Keratinocyte (primary cell): ENCODE results near the gene JAZF1. TPM values are rescaled to one million over a fixed set of nuclear protein-coding genes. Genes with fewer than 3 reads are reported as not detected.
"Not testable (repeated sequence)": the region's sequence is repeated elsewhere in the genome, so short reads cannot be mapped to it uniquely, and the experiment has no call there.

Experiments
- DNase-seq: peaks from one replicate; pipeline ENCODE4 v3.0.0-alpha.2; 2011; ENCODE audit warnings: low read depth, missing footprints, low spot score
- FAIRE-seq: peaks from 2 replicates; lab custom pipeline; 2011; peaks lifted over from hg19 to GRCh38; lab: Jason Lieb, UNC
- H2AFZ ChIP-seq: 2 replicates; pipeline ENCODE4 v1.6.0; 2012; ENCODE audit warnings: low read length, control low read depth, inconsistent platforms; ENCODE audit not compliant: control insufficient read depth
- H3K27ac ChIP-seq: 2 replicates; pipeline ENCODE4 v1.5.1; 2011; ENCODE audit warnings: low read length; ENCODE audit not compliant: control insufficient read depth, insufficient read depth
- H3K27me3 ChIP-seq: 3 replicates; pipeline ENCODE4 v1.6.0; 2011; ENCODE audit warnings: low read length; ENCODE audit not compliant: control insufficient read depth, insufficient read depth; ENCODE audit errors: extremely low read depth
- H3K36me3 ChIP-seq, 2 experiments: 2 replicates in 1 of 2; 3 replicates in 1 of 2; pipeline ENCODE4 v1.5.1; 2011; ENCODE audit warnings: low read length in 2 of 2, mild to moderate bottlenecking in 1 of 2; ENCODE audit not compliant: control insufficient read depth in 2 of 2, insufficient read depth in 2 of 2; ENCODE audit errors: extremely low read depth in 1 of 2
- H3K4me1 ChIP-seq: 3 replicates; pipeline ENCODE4 v1.5.1; 2011; ENCODE audit warnings: low read length; ENCODE audit not compliant: control insufficient read depth, insufficient read depth; ENCODE audit errors: extremely low read depth
- H3K4me2 ChIP-seq: 3 replicates; pipeline ENCODE4 v1.6.0; 2011; ENCODE audit warnings: low read depth, low read length; ENCODE audit not compliant: control insufficient read depth, insufficient read depth; ENCODE audit errors: extremely low read depth
- H3K4me3 ChIP-seq, 3 experiments: fragments of 200-600 bp in 1 of 3; sonication (generic) in 1 of 3; 2 replicates in 2 of 3; 3 replicates in 1 of 3; pipeline ENCODE4 v1.5.1; 2011 to 2016; ENCODE audit warnings: low read length in 3 of 3, mild to moderate bottlenecking in 3 of 3, control low read depth in 2 of 3, inconsistent platforms in 1 of 3, low read depth in 1 of 3, mixed read lengths in 1 of 3, mixed run types in 1 of 3, moderate library complexity in 1 of 3; ENCODE audit not compliant: control insufficient read depth in 2 of 3, insufficient read depth in 2 of 3; ENCODE audit errors: extremely low read depth in 1 of 3
- H3K79me2 ChIP-seq: 2 replicates; pipeline ENCODE4 v1.6.0; 2012; ENCODE audit warnings: low read length; ENCODE audit not compliant: control insufficient read depth, insufficient read depth
- H3K9ac ChIP-seq: 3 replicates; pipeline ENCODE4 v1.6.0; 2011; ENCODE audit warnings: low read length; ENCODE audit not compliant: control insufficient read depth, insufficient read depth; ENCODE audit errors: extremely low read depth
- H3K9me1 ChIP-seq: 3 replicates; pipeline ENCODE4 v1.6.0; 2011; ENCODE audit warnings: low read length; ENCODE audit not compliant: control insufficient read depth, insufficient read depth; ENCODE audit errors: extremely low read depth
- H3K9me3 ChIP-seq: 2 replicates; pipeline ENCODE4 v1.5.1; 2012; ENCODE audit warnings: low read depth, low read length; ENCODE audit not compliant: control insufficient read depth
- H4K20me1 ChIP-seq: 3 replicates; pipeline ENCODE4 v1.6.0; 2011; ENCODE audit warnings: low read length; ENCODE audit not compliant: control insufficient read depth, insufficient read depth; ENCODE audit errors: extremely low read depth
- CTCF ChIP-seq, 3 experiments: IDR thresholded peaks in 1 of 3; conservative IDR thresholded peaks in 1 of 3; optimal IDR thresholded peaks in 1 of 3; 2 replicates in 2 of 3; 3 replicates in 1 of 3; pipeline versions ENCODE3 to v1.5.1; 2011; ENCODE audit warnings: low read length in 3 of 3, mild to moderate bottlenecking in 3 of 3, moderate library complexity in 2 of 3, control low read depth in 1 of 3, inconsistent platforms in 1 of 3; ENCODE audit not compliant: insufficient read depth in 2 of 3; ENCODE audit errors: extremely low read depth in 1 of 3
- EZH2 ChIP-seq: IDR thresholded peaks from one replicate; pipeline ENCODE4 v1.6.1; 2012; ENCODE audit warnings: inconsistent platforms, mild to moderate bottlenecking, low read length, moderate library complexity
- dilution Hi-C: fragments of 300-500 bp; cut with MboI; formaldehyde crosslinking; loops from one replicate; pipeline ENCODE4 v1.7.0; 2020; ENCODE audit warnings: low sequenced_read_pairs; ENCODE audit not compliant: extremely low pct_ligation_motif_present
- polyA plus RNA-seq, 5 experiments: library from polyadenylated mRNA; depleted of rRNA in 3 of 5; stranded (reverse) in 3 of 5; stranded (forward) in 1 of 5; unstranded in 1 of 5; fragments of >200 nt; gene quantifications; 1 replicate in 1 of 5; 2 replicates in 3 of 5; 3 replicates in 1 of 5; pipeline versions ENCODE4 v1.2.1 to v1.2.3, GENCODE V29; 2011 to 2012; ENCODE audit warnings: missing spikeins in 2 of 5, low read depth in 1 of 5, low replicate concordance in 1 of 5

The JAZF1 gene
- polyA plus RNA-seq, 1 donor (not counting 4 experiments of a cell fraction or from before 2014, with no cell fraction given), result 2.5 TPM

DNA sequence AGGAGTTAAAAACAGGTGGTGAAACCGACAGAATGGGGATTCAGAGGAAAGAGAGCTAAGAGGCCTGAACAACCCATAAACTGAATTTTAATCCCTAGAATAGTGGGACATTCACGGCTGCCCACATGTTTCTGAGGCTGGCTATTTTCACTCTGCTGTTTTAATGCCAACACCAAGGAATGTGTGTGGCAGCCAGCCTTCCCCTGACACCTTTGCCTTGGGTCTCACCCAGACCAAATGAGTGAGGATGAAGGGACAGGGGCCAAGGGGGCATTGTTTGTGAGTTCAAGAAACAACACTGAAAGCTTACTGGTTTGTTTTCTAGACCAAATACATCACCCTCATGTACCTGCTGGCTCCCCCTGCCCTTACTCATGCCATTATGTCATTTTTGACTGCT is 164.3 kb downstream of the JAZF1 start:
- Histone ChIP-seq H2AFZ (no peak overlapping the region), H3K36me3 (no peaks in the 10 kb centered on the region), H3K4me1 (peaks cover 7% of the 10 kb centered on the region), H3K27ac (no peak overlapping the region), H3K79me2 (no peaks in the 10 kb centered on the region), H3K9me3 (peaks cover 2% of the 10 kb centered on the region), H3K27me3 (no peaks in the 10 kb centered on the region), H3K9me1 (no peaks in the 10 kb centered on the region), H4K20me1 (no peaks in the 10 kb centered on the region), H3K4me3 (no peak overlapping the region), H3K4me2 (no peak overlapping the region), H3K9ac (no peak overlapping the region)
- FAIRE-seq, result no peak
- TF ChIP-seq EZH2 (no peak), CTCF (optimal IDR thresholded peaks at IDR 0.05 in 1 of 3, IDR thresholded peaks at IDR 0.05 in 1 of 3, conservative IDR thresholded peaks at IDR 0.05 in 1 of 3; ENCODE audit: extremely low read depth in 1 of 3, insufficient read depth in 2 of 3, low read length in 3 of 3) (no peak)
- dilution Hi-C loops, result no loop called here
- DNase-seq, result no peak

GRCh38 chr7:28015169-28015568 is 165.4 kb downstream of the JAZF1 start:
- Histone ChIP-seq H3K9me3 (peaks cover 2% of the 10 kb centered on the region), H2AFZ (no peak overlapping the region), H3K9me1 (no peaks in the 10 kb centered on the region), H3K9ac (no peak overlapping the region), H3K27me3 (no peaks in the 10 kb centered on the region), H3K79me2 (no peaks in the 10 kb centered on the region), H3K36me3 (no peaks in the 10 kb centered on the region), H4K20me1 (no peaks in the 10 kb centered on the region), H3K4me1 (peaks cover 2% of the 10 kb centered on the region), H3K4me3 (no peak overlapping the region), H3K27ac (no peak overlapping the region), H3K4me2 (no peak overlapping the region)
- dilution Hi-C loops, result no loop called here
- DNase-seq (no peak), FAIRE-seq (no peak)
- TF ChIP-seq EZH2 (no peak), CTCF (optimal IDR thresholded peaks at IDR 0.05 in 1 of 3, IDR thresholded peaks at IDR 0.05 in 1 of 3, conservative IDR thresholded peaks at IDR 0.05 in 1 of 3; ENCODE audit: extremely low read depth in 1 of 3, insufficient read depth in 2 of 3, low read length in 3 of 3) (no peak)

DNA sequence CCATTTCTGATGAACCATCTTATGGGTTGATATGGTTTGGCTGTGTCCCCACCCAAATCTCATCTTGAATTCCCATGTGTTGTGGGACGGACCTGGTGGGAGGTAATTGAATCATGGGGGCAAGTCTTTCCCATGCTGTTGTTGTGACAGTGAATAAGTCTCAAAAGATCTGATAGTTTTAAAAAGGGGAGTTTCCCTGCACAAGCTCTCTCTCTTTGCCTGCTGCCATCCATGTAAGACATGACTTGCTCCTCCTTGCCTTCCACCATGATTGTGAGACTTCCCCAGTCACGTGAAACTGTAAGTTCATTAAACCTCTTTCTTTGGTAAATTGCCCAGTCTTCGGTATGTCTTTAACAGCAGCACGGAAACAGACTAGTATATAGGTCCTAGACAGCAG is 166.3 kb downstream of the JAZF1 start:
- H3K4me2 ChIP-seq, H3K27me3 ChIP-seq, H3K4me3 ChIP-seq, H3K79me2 ChIP-seq, H3K27ac ChIP-seq, H2AFZ ChIP-seq, H3K9me1 ChIP-seq, H3K9ac ChIP-seq, H3K36me3 ChIP-seq, H3K4me1 ChIP-seq, H3K9me3 ChIP-seq, dilution Hi-C loops, DNase-seq, H4K20me1 ChIP-seq, FAIRE-seq: not testable (repeated sequence)
